Loucy (cell line): Measurements from ENCODE around the gene OR5AU1.

Experiments
- H2AFZ ChIP-seq: fragments of 200-600 bp; sonication (generic); 2 replicates; pipeline ENCODE4 v1.6.0; 2016; ENCODE audit warnings: antibody characterized with exemption, mild to moderate bottlenecking, low read length, moderate library complexity
- H3F3A ChIP-seq: fragments of 200-600 bp; 2 replicates; pipeline ENCODE4 v1.6.0; 2016; ENCODE audit warnings: antibody characterized with exemption, low read depth, mild to moderate bottlenecking
- H3K27me3 ChIP-seq: fragments of 200-600 bp; sonication (generic); 2 replicates; pipeline ENCODE4 v1.6.1; 2014; ENCODE audit warnings: low read length, mild to moderate bottlenecking; ENCODE audit not compliant: insufficient read depth, poor library complexity, severe bottlenecking
- H3K36me3 ChIP-seq: fragments of 200-600 bp; sonication (generic); 2 replicates; pipeline ENCODE4 v1.6.1; 2016; ENCODE audit warnings: low read length; ENCODE audit not compliant: insufficient read depth
- H3K4me1 ChIP-seq: fragments of 200-600 bp; sonication (generic); 2 replicates; pipeline ENCODE4 v1.5.1; 2014; ENCODE audit warnings: low read length, mild to moderate bottlenecking; ENCODE audit not compliant: insufficient read depth, poor library complexity, severe bottlenecking
- H3K4me2 ChIP-seq: fragments of 200-600 bp; sonication (generic); 2 replicates; pipeline ENCODE4 v1.6.0; 2014; ENCODE audit warnings: antibody characterized with exemption, low read length, low read depth, mild to moderate bottlenecking; ENCODE audit not compliant: poor library complexity, severe bottlenecking
- H3K4me3 ChIP-seq: fragments of 200-600 bp; sonication (generic); 2 replicates; pipeline ENCODE4 v1.5.1; 2014; ENCODE audit warnings: low read length, mild to moderate bottlenecking, mixed read lengths; ENCODE audit not compliant: poor library complexity, severe bottlenecking
- H3K79me2 ChIP-seq: fragments of 200-600 bp; sonication (generic); 2 replicates; pipeline ENCODE4 v1.6.1; 2014; ENCODE audit warnings: low read length; ENCODE audit not compliant: insufficient read depth
- H3K9ac ChIP-seq: fragments of 200-600 bp; sonication (generic); 2 replicates; pipeline ENCODE4 v1.6.0; 2014; ENCODE audit warnings: mild to moderate bottlenecking, low read depth, low read length, moderate library complexity; ENCODE audit not compliant: poor library complexity, severe bottlenecking
- H3K9me2 ChIP-seq: fragments of 200-600 bp; sonication (generic); replicated peaks from 2 replicates; pipeline ENCODE4 v1.6.1; 2016; ENCODE audit warnings: low read depth, low read length, mixed read lengths
- H3K9me3 ChIP-seq: fragments of 200-600 bp; sonication (generic); 2 replicates; pipeline ENCODE4 v1.6.1; 2014; ENCODE audit warnings: mild to moderate bottlenecking, antibody characterized with exemption, low read length, low read depth; ENCODE audit not compliant: insufficient read depth
- H4K20me1 ChIP-seq: fragments of 200-600 bp; sonication (generic); 2 replicates; pipeline ENCODE4 v1.6.0; 2014; ENCODE audit warnings: antibody characterized with exemption, low read length, mild to moderate bottlenecking; ENCODE audit not compliant: insufficient read depth, poor library complexity, severe bottlenecking
- CTCF ChIP-seq: fragments of 200-600 bp; sonication (generic); conservative IDR thresholded peaks from 2 replicates; pipeline ENCODE4 v1.5.1; 2014; ENCODE audit warnings: mild to moderate bottlenecking, antibody characterized with exemption, low read length
- EZH2phosphoT487 ChIP-seq: fragments of 200-600 bp; IDR thresholded peaks from 2 replicates; pipeline ENCODE4 v1.6.1; 2018; ENCODE audit warnings: antibody characterized with exemption, mild to moderate bottlenecking, moderate library complexity, borderline replicate concordance

Gene OR5AU1

DNA sequence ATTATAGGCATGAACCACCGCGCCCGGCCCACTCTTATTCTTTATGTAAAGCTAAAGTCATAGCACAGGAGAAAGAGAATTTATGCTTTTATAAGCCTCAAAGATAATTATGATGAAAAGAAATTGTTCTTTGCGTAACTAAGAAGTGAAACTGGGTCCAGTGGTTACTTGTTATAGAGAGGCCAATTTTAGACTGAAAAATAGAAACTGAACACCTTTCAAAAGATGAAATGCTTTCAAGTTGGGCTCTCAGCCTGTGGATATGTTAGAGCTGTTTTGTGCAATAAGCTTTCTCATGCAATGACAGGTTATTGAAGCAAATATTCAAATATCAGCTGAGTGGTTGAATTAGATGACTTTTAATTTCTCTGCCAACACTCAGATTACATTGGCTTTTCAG lies 47.1 kb downstream of the OR5AU1 start:
- no peaks in the 10 kb centered on the region for H3K36me3 ChIP-seq
- TF ChIP-seq CTCF, result no peak
- TF ChIP-seq EZH2phosphoT487, result no peak
- no peaks in the 10 kb centered on the region for H3F3A ChIP-seq
- no peak overlapping the region for H2AFZ ChIP-seq
- no peaks in the 10 kb centered on the region for H3K79me2 ChIP-seq
- no peak overlapping the region for H3K9ac ChIP-seq
- no peaks in the 10 kb centered on the region for H3K9me2 ChIP-seq
- H3K4me3 ChIP-seq, result no peak overlapping the region
- peaks cover 42% of the 10 kb centered on the region for H3K4me1 ChIP-seq
- no peaks in the 10 kb centered on the region for H3K27me3 ChIP-seq
- no peaks in the 10 kb centered on the region for H4K20me1 ChIP-seq
- no peaks in the 10 kb centered on the region for H3K9me3 ChIP-seq
- no peak overlapping the region for H3K4me2 ChIP-seq

DNA sequence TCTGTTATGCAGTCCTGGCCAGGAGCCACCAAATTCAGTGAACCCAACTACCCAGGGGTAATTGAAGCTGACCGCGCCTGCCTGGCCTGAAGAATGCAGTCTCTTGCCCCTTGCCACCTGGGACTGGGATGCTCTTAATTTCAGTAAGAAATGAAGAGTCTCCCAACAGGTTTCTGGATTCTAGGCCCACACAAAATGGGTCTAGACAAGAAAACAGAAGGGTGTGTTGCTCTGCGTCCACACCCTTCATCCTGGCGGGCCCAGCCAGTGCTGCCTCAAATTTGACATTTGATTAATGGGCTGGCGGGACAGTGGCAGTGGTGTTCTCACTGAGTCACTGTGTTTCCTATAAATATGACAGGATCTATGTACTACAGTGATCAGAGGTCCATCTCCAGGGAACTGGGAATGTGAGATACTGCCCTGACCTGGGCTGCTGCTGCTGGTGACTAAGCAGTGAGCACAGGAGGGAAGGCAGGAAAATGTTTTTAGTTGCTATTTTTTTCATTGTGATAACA lies 48.5 kb downstream of the OR5AU1 start:
- Histone ChIP-seq H3F3A (no peaks in the 10 kb centered on the region), H3K9ac (peak overlapping the region; percentile 41), H3K9me2 (no peaks in the 10 kb centered on the region), H3K36me3 (no peaks in the 10 kb centered on the region), H3K4me2 (no peak overlapping the region), H3K4me3 (no peak overlapping the region), H3K9me3 (no peaks in the 10 kb centered on the region), H3K27me3 (no peaks in the 10 kb centered on the region), H3K4me1 (peaks cover 53% of the 10 kb centered on the region), H4K20me1 (no peaks in the 10 kb centered on the region), H2AFZ (peak overlapping the region; percentile 43; the same call in 1 of the 2 replicates), H3K79me2 (peaks cover 7% of the 10 kb centered on the region)
- no peak for TF ChIP-seq EZH2phosphoT487
- TF ChIP-seq CTCF, result no peak

DNA sequence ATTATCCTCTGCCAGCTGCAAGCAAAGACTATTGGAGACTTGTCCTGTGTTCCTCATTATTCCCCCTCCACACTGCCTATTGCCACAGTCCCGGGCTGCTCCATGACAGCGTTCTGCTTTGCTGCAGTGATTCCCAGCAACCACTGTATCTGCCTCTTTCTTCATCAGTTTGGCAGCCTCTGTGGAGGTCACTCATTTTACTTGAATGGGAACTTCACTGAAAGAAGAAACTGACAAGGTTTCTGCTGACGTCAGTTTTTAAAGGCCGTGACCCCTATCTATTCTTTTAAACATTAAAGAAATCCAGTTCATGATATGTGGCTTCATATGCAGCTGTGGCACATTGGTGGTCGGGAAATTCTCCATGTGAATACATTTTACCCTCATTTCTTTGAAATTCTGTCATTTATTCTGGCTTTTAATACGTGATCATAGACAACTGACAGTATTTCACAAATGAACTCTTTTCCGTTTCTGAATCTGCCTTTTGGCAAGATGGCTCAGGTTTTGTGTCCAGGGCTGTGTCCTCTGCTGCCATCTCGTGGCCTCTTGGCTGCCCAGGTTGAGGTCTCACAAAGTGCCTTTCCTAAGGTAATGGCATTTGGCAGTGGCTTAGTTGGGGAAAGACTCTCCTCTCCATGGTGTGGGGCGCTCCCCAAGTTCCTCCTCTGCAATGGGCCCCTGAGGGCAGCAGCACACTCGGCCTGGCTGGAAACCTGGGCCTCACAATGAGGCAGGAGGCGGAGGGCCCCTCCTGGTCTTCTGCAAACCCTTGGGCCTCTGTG lies 49.2 kb downstream of the OR5AU1 start:
- Histone ChIP-seq H3K4me2 (peak overlapping the region; percentile 31), H3K4me1 (peaks cover 57% of the 10 kb centered on the region), H3K4me3 (no peak overlapping the region), H3K9ac (peak overlapping the region; percentile 41), H3K9me3 (no peaks in the 10 kb centered on the region), H3K79me2 (peaks cover 7% of the 10 kb centered on the region), H3K9me2 (no peaks in the 10 kb centered on the region), H3F3A (no peaks in the 10 kb centered on the region), H3K36me3 (no peaks in the 10 kb centered on the region), H3K27me3 (no peaks in the 10 kb centered on the region), H4K20me1 (no peaks in the 10 kb centered on the region), H2AFZ (peak overlapping the region; percentile 76)
- TF ChIP-seq CTCF (peak; percentile 91), EZH2phosphoT487 (no peak)
